Stimulated activated CD4-positive, alpha-beta T cell treated with anti-CD3 and anti-CD28 coated beads, Interleukin-1b, Interleukin-23, amount 100 ng/mL, for 48 hours (primary cell): ENCODE measurements around the gene UROS.

Experiments
- DNase-seq: peaks from one replicate; pipeline ENCODE4 v3.0.0-alpha.2; 2020

UROS gene

DNA sequence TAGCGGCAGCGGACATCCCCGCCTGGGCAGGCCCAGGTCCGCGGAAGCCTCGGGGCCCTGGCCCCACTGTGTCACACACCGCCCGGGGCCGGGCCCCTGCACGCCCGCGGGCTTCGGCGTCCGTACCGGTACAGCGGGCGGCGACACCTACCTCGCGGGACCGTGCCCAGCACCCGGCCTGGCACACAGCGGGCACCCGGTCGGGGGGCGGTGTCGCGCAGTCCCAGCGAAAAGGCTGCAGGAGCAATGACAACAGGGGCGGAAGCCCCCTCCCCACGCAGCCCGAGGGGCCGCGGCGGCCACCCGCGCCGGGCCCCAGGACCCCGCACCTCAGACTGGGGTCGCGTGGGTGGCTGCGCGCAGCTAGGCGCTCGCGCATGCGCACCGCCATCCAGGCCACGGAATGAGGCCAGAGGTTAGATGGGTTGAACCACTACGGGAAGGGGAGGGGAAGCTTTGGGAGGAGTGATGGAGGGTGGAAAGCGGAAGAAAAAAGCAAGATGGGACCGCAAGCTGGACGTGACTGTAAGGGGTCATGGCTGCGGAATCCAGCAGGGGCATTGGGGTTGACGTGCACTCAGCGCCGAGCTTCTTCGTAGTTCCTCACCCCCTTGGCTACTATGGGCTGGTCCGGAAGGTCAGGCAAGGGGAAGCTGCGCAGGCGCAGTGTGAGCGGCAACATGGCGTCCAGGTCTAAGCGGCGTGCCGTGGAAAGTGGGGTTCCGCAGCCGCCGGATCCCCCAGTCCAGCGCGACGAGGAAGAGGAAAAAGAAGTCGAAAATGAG lies at the start of gene UROS, which contains the start of gene BCCIP:
Gene UROS (minus strand): TSS at position 381 of the 785 bp plus-strand sequence. CDS start 6,759 bp downstream, outside the sequence.
Gene BCCIP (plus strand): TSS at position 669 of the 785 bp plus-strand sequence. CDS start 12 bp downstream, at position 681.
- DNase-seq: peak; percentile 91

- DNase-seq: no peak
Measured at GRCh38 chr10:125871338-125871737, 48.3 kb upstream of the UROS start.

DNA sequence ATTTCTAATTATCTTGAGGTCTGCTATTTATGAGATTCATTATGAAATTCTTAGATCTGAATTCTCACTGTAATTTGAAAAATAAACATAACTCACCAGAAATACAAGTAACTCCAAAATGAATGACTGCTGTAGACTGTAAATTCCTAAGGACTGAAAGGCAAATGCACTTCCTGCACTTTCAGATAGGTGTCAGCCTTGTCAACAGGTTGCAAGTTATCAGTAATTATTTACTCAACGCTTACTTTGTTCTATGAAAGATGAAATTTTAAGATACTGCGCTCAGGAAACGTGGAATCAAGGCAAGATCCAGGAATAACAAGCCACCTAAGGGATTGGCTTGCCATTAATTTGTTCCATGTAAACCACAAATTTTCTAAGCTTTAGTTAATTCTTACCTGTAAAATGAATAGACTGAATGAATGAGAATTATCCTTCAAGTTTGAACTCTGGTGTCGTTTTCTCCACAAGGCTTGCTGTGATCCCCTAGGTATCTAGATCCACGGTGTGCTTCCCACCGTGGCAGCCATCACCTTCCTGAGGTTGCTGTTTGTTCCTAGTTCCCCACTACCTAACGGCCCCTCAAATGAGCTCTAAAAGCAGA lies 45.4 kb upstream of the UROS start:
- no peak for DNase-seq

DNA sequence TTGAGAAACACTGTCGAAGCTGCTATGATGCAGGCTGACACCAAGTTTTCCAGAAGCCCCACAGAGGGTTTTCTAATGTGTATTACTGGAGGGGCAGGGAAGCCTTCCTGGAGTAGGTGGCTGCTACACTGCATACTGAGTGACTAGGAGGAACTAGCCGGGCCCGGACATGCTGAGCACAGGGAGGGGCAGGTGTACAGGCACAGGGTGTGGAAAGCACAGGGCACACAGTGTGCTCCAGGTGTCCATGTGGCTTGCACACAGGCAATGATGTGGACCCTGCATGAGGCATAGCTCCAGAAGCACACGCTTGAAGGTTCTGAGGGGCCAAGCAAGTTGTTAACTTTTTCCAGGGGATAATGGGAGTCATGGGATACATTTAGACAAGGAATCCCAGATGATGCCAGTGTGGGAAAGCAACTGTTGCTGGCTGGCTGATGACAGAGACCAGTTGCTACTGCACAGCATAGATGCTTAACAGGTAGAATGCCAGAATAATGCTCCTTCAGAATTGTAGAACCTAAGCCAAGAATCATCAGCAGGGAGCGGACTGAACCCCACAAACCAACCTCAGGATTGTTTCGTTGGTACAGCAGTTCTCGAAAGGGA lies 43.5 kb upstream of the UROS start:
- no peak for DNase-seq

DNA sequence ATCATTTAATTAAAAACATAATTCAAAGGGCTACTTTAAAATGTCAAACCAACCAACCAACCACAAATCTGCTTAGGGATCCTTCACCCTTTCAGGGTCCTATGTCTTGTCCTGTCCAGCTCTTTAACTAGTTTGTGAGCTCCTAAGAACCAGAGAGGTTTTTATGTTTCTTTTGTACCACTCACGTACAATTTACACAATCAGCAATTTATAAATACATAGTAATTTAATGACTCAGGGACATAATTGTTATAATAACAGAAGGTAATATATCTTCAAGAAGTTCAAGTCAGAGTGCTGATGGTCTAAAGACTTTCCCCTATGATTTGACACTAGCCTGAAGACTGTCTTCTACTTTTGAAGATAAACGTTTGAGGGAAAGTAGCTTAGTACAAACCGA lies 42.1 kb upstream of the UROS start:
- no peak for DNase-seq

GRCh38 chr10:125859128-125859817 lies 36.2 kb upstream of the UROS start:
- DNase-seq: no peak

- DNase-seq: no peak
Measured at GRCh38 chr10:125857185-125857760, 34.2 kb upstream of the UROS start.

DNA sequence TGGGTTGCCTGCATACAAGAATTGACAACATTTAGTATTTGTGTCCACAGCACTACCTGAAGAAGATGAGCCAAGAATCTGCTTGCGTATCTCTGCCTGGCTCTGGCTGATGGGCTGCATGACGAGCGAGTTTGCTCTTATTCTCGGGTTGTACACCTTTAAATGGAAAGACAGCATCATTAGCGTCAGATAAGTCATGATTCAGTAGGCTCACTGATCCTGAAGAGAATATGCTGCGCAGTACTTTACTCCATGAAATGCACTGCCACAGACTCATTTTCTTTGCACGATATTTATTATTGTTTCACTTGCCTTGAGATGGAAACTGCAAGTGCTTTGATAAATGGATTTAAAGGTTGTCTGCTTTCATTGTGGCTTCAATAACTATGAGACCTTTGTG lies 29.4 kb upstream of the UROS start:
- DNase-seq: no peak

GRCh38 chr10:125850766-125851731 lies 28.0 kb upstream of the UROS start:
- DNase-seq: no peak

- DNase-seq: no peak
Measured at GRCh38 chr10:125849448-125849847, 26.4 kb upstream of the UROS start.

DNA sequence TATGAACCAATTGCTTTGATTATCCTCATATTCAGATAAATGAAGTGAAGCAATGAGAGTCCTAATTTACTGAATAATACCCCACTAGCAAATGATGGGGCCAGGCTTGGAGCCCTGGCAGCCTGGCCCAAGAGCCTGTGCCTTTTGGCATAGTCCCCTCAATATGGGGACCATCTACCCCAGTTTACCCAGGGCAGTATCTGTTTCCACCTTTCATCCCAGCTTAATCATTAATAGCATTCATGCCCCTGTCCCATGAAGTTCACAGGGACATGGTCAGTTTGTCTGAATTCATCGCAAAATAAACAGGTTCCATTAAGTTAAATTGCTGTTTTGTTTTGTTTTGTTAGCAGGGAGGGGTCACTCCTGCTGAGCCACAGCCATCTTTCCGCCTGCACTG lies 25.8 kb upstream of the UROS start:
- no peak for DNase-seq

GRCh38 chr10:125848371-125848770 lies 25.3 kb upstream of the UROS start:
- DNase-seq: no peak

DNA sequence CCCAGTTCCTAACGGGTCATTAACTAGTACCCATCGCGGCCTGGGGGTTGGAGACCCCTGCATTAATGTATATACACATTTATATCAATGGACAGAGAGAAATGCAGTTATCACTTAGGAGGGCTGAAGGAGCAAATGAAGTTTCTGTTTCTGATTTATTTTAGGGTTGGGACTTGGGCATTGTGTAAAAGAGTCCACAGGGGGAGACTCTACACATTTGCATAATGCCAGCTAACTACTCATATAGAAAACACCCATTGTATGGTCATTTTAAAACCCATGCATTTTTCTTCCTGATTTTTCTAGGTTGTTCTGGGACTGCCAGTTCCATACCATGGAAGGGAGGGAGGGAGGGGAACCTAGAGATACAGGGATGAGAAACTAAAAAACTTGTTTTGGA lies 23.8 kb upstream of the UROS start:
- no peak for DNase-seq

- no peak for DNase-seq
Measured at GRCh38 chr10:125845617-125846016, 22.6 kb upstream of the UROS start.

- DNase-seq: no peak
Measured at GRCh38 chr10:125844751-125845221, 21.7 kb upstream of the UROS start.

- DNase-seq: no peak
Measured at GRCh38 chr10:125843603-125844329, 20.7 kb upstream of the UROS start.

DNA sequence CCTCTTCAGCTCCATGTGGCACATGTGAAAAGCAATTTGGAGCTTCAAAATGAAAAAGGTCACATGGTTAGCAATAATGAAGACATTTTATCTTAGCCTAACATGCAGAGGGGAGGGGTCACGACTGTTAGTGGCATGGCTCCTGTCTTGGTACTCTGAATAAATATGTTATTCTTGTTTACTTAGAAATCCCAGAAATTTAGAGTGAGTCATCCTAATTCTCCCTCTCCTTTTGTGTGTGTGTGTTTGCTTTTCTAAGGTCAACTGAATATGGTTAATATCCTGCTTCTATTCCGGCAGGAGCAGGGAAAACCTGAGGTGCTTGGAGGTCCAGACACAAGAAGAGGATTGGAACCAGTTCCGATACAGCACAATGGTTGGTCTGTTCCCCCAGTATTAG lies 17.9 kb upstream of the UROS start:
- DNase-seq: no peak

DNA sequence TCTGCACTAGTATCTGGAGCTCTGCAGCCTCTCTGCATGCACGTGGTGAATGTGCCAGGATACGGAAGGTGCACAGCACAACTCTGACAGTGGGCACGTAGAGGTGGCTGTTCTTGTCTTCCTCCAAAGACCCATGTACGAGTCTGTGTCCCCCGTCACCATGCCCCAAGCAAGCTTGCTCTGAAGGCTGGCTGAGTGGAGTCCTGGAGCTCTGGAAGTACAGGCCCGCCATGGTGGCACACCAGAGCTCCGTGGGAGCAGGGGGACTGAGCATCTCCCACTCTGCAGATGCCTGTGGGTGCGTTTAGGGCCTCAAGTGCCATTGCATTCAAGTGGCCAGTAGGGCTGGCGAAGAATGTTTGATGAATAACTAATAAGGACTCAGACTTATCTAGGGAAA lies 17.3 kb upstream of the UROS start:
- DNase-seq: no peak

DNA sequence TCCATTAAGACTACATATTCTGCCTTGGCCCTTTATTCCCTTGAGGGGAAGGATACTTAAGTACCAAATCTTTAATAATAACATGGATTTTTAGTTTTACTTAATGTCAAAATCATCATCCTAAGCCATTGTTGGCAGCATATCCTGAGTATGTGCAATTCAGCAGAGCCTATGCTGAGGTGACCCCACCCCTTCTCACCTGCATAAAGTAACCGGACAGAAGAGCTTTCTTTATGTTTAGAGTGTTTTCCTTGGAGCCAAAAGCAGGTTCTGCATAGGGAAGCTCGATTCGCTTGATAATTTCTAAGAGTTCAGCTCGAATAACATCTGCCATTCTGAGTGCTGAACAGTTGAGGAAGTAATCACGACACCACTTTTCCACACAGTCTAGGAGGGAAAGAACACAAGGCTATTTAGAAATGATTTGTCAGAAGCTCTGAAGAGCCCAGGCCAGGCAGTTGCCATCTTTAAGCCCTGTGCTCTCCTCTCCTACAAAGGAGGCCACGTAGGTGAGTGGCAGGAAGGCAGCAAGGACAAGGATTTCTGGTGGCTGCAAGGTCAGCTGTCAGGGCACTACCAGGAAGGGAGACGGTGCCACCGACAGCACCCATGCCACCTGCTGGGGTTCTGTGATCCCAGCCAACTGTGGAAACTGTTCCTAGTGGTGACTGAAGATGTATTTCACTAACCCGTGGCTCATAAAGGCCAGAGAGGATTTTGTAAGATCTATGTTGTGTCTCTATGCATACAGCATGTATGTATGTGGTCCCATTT lies 15.9 kb upstream of the UROS start:
- DNase-seq: no peak

GRCh38 chr10:125836746-125837145 lies 13.7 kb upstream of the UROS start:
- DNase-seq: no peak
